Common myeloid progenitor, CD34-positive (primary cell): ENCODE measurements around the gene ARFGEF2. TPM values are rescaled to one million over a fixed set of nuclear protein-coding genes. Genes with fewer than 3 reads are reported as not detected.

Experiments used
- CTCF ChIA-PET: fragments of 350-600 bp; sonication (Branson Sonifier 250); formaldehyde crosslinking; loops from one replicate; lab custom pipeline; 2021; ENCODE audit warnings: antibody characterized with exemption; lab: Charles Lee
- POLR2A ChIA-PET: fragments of 350-600 bp; sonication (Branson Sonifier 250); formaldehyde crosslinking; loops from one replicate; lab custom pipeline; 2021; ENCODE audit warnings: antibody characterized with exemption; lab: Charles Lee
- DNase-seq, 3 donors: peaks; one replicate each; pipeline versions ENCODE4 v3.0.0 to v3.0.0-alpha.2; 2013
- H3K27ac ChIP-seq, 2 experiments: 1 replicate in 1 of 2; 2 replicates in 1 of 2; pipeline ENCODE4 v1.7.0; 2013; ENCODE audit warnings: inconsistent platforms in 2 of 2, low read length in 2 of 2, mild to moderate bottlenecking in 2 of 2, low read depth in 1 of 2, moderate library complexity in 1 of 2; ENCODE audit not compliant: severe bottlenecking in 2 of 2, insufficient read depth in 1 of 2, poor library complexity in 1 of 2
- H3K27me3 ChIP-seq, 5 experiments: replicated peaks in 2 of 5; 1 replicate in 3 of 5; 2 replicates in 2 of 5; pipeline versions ENCODE4 v1.6.1 to v1.7.0; 2013; ENCODE audit warnings: low read length in 4 of 5, mild to moderate bottlenecking in 2 of 5, moderate library complexity in 2 of 5, inconsistent platforms in 1 of 5; ENCODE audit not compliant: insufficient read depth in 5 of 5, control insufficient read depth in 4 of 5
- H3K36me3 ChIP-seq, 4 experiments: 1 replicate in 2 of 4; 2 replicates in 2 of 4; pipeline versions ENCODE4 v1.6.1 to v1.7.0; 2013; ENCODE audit warnings: low read length in 3 of 4, control low read depth in 1 of 4, mild to moderate bottlenecking in 1 of 4; ENCODE audit not compliant: control insufficient read depth in 4 of 4, insufficient read depth in 4 of 4
- H3K4me1 ChIP-seq, 4 experiments: 1 replicate in 3 of 4; 2 replicates in 1 of 4; pipeline versions ENCODE4 v1.6.1 to v1.7.1; 2013; ENCODE audit warnings: low read length in 3 of 4, mild to moderate bottlenecking in 3 of 4, control low read depth in 1 of 4, inconsistent platforms in 1 of 4, moderate library complexity in 1 of 4; ENCODE audit not compliant: control insufficient read depth in 4 of 4, insufficient read depth in 4 of 4; ENCODE audit errors: control extremely low read depth in 1 of 4
- H3K4me3 ChIP-seq, 7 experiments: 1 replicate in 4 of 7; 2 replicates in 3 of 7; pipeline versions ENCODE4 v1.5.1 to v1.7.0; 2013; ENCODE audit warnings: mild to moderate bottlenecking in 7 of 7, low read length in 6 of 7, moderate library complexity in 6 of 7, inconsistent platforms in 2 of 7, low read depth in 2 of 7, control low read depth in 1 of 7; ENCODE audit not compliant: insufficient read depth in 4 of 7, control insufficient read depth in 1 of 7; ENCODE audit errors: extremely low read depth in 1 of 7
- H3K9me3 ChIP-seq, 5 experiments: 1 replicate in 4 of 5; 2 replicates in 1 of 5; pipeline versions ENCODE4 v1.6.1 to v1.7.1; 2013; ENCODE audit warnings: low read length in 4 of 5, mild to moderate bottlenecking in 2 of 5, inconsistent platforms in 1 of 5, low read depth in 1 of 5, moderate library complexity in 1 of 5; ENCODE audit not compliant: control insufficient read depth in 4 of 5, insufficient read depth in 2 of 5; ENCODE audit errors: control extremely low read depth in 1 of 5
- WGBS: methylation state at CpG from one replicate; pipeline ENCODE4 v1.1.5; 2013; ENCODE audit not compliant: insufficient coverage; 5-methylcytosine and 5-hydroxymethylcytosine counted together
- polyA plus RNA-seq: library from polyadenylated mRNA; unstranded; fragments of 120-200 nt; gene quantifications from one replicate; pipeline ENCODE4 v1.2.1, GENCODE V29; 2013

ARFGEF2 gene
- 17.4 TPM for polyA plus RNA-seq

DNA sequence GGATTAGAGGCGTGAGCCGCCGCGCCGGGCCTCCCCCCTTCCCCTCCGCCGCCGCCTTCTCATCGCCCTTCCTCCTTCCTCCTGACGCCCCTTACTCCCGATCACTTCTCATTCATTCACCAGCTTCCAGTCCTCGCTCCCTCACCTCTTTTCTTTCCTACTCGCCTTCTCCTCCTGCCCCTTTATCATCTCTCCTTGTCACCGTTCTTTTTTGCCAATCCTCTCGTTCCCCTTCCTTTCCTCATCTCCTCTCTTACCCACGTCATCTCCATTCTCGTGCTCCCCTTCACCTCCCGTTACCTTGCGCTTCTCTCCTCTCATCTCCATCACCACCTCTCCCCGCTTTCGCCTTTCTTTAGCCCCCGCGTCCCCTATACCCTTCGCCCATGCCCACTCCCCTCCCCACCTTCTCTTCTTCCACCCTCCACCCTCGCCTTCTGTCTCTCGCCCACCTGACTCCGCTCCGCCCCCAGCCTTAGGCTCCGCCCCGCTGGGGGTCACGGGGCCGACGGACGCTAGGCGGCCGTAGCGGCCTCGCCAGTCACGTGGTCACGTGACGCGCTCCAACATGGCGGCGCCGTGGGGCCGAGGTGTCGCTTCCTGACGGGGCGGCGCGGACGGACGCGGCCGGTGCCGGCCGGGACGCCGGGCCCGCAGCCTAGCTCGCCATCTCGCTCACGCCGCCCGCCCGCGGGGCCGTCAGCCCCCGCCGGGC is at the start of gene ARFGEF2:
ARFGEF2 (plus strand) TSS at position 544 of the 715 bp plus-strand sequence. CDS start 179 bp downstream, outside the sequence.
- Histone ChIP-seq H3K36me3 (no peaks in the 10 kb centered on the region), H3K27ac (peak within 1 kb of the TSS; percentile 92 to 96), H3K27me3 (no peaks in the 10 kb centered on the region), H3K9me3 (no peaks in the 10 kb centered on the region), H3K4me3 (peak within 1 kb of the TSS; percentile 82 to 95 (median 92)), H3K4me1 (peaks cover 6 to 49% (median 33%) of the 10 kb centered on the region in 4 experiments)
- DNase-seq: peak; percentile 91
- POLR2A ChIA-PET: interaction anchor here (0.7 to 1.4 kb wide), 4 partner anchors 8 to 161 kb away, joined by 3 to 5 read pairs (median 3); no protein-coding TSS in a partner anchor
- CTCF ChIA-PET: interaction anchor here (1.2 to 2.0 kb wide), 3 partner anchors 17 to 264 kb away, joined by 4 to 8 read pairs (median 5); no protein-coding TSS in a partner anchor
- 0% methylated on average over 62 of the region's 70 CpGs for WGBS

DNA sequence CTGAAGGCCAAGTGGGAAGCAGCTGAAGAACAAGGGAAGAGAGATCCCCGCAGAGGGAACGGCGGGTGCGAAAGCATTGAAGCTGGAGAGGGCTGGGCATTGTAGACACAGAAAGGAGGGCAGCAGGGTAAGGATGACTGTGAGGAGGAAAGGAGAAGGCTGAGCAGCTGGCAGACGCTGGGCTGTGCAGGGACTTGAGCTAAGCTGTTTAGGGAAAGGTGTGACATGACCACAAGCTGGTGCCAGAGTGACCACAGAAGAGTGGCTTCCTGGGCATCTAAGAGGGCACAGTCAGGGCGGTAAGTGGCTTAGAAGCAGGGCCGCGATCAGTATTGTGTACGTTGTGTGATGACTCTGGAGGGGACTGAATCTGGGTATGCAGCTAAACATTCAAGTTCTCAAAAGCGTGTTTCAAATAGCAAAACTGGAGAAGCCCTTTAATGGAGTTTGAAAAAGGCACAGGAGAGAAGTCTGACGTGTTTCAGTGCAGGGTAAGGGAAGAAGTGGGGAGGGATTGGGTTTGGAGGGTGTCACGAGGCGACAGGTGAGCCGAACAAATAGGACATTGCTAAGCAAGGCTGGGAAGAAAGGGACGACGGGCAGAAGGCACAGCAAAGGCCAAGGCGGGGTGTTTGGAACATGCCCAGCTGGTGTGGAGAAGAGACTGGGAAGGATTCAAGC is 46.1 kb upstream of the ARFGEF2 start:
- WGBS: 81% methylated on average over 14 of the region's 17 CpGs
- no peak overlapping the region for H3K27ac ChIP-seq
- POLR2A ChIA-PET: interaction anchor here (0.6 kb wide), 3 partner anchors 25 to 232 kb away, joined by 3 to 5 read pairs (median 4); partner anchors contain the start of gene ARFGEF2

DNA sequence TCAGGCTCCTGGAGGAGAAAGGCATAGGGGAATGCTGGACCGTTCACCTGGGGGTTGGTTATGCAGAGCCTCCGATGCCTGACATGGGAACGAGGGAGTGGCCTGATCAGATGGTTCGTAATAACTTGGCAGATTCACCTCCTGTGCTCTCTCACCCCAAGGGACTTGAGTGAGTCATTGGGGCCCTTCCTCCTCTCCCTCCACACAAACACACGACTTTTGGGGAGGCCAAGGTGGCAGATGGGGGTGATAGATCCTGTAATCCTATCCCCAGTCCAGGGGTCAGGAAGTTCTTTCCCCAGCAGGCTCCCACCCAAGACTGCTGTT is 45.6 kb upstream of the ARFGEF2 start:
- no peak overlapping the region for H3K27ac ChIP-seq
- POLR2A ChIA-PET: interaction anchor here (0.6 kb wide), 2 partner anchors 26 to 46 kb away, joined by 4 to 5 read pairs; partner anchors contain the start of gene ARFGEF2
- no peak overlapping the region for H3K4me3 ChIP-seq
- no peaks in the 10 kb centered on the region for H3K27me3 ChIP-seq
- H3K4me1 ChIP-seq: peaks cover 13 to 38% (median 29%) of the 10 kb centered on the region in 4 experiments
- CTCF ChIA-PET: interaction anchor here (0.6 to 1.9 kb wide), 4 partner anchors 11 to 218 kb away, joined by 3 to 6 read pairs (median 4); no protein-coding TSS in a partner anchor
- peak in 1 of 3 donors; percentile 39 for DNase-seq
- no peaks in the 10 kb centered on the region for H3K9me3 ChIP-seq
- no peaks in the 10 kb centered on the region for H3K36me3 ChIP-seq
- WGBS: 100% methylated on average over 4 of the region's 5 CpGs

More for the DNA sequence above, 46.1 kb upstream of the ARFGEF2 start:
- Histone ChIP-seq H3K27me3 (no peaks in the 10 kb centered on the region), H3K9me3 (no peaks in the 10 kb centered on the region), H3K36me3 (no peaks in the 10 kb centered on the region), H3K4me3 (no peak overlapping the region), H3K4me1 (peaks cover 13 to 40% (median 31%) of the 10 kb centered on the region in 4 experiments)
- peak in 2 of 3 donors; percentile 60 to 75 for DNase-seq
- CTCF ChIA-PET: interaction anchor here (0.6 to 1.9 kb wide), 4 partner anchors 12 to 218 kb away, joined by 3 to 6 read pairs (median 4); no protein-coding TSS in a partner anchor

DNA sequence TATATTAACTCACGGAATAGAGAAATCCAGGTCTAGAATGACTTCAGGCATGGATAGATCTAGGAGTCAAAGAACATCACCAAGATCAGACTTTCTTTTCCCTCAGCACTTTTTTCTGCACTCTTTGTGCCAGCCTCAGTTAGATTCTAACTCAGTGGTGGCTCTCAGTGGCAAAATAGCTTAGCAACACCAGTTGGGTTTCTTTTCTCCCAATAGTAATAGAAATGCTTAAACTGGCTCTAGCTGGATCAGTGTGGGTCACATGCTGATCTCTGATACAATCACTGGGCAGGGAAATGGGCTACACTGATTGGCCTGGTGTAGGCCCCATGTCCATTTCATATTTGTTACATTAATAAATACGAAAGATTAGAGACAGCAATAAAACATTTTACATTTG is 44.2 kb upstream of the ARFGEF2 start:
- H3K4me1 ChIP-seq: peaks cover 13 to 34% (median 26%) of the 10 kb centered on the region in 4 experiments
- no CpG with 5 or more reads among the region's 2 CpGs for WGBS
- POLR2A ChIA-PET: no interaction called here

DNA sequence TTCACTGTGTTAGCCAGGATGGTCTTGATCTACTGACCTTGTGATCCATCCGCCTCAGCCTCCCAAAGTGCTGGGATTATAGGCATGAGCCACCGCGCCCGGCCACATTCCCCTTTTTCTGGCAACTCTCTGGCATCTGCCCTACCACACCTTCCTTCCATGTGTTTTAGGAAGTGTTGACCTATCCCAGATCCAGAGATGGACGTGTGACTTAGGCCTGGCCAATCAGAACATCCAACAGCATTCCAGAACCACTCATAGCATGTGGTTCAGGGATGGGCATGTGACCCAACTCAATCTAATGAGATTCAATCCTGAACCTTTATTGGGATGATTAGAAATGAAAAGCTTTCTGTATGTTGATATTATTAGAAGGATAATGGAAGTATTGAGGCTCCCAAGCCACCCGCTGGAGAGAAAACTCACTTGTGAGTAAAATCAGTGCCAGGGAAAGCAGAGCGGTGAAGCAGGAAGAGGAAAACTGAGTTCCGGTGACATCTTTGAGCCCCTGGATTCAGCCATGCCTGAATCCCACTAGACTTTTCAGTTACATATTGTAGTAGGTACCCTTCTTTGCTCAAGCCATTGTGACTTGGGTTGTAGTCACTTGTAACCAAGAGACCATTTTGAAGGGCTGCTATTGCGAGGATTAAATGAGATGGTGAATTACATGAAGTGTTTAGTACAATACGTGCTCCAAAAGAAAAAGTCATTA is 42.8 kb upstream of the ARFGEF2 start:
- Histone ChIP-seq H3K4me1 (peaks cover 7 to 26% (median 17%) of the 10 kb centered on the region in 4 experiments), H3K27ac (no peak overlapping the region), H3K36me3 (no peaks in the 10 kb centered on the region), H3K4me3 (no peak overlapping the region), H3K27me3 (no peaks in the 10 kb centered on the region), H3K9me3 (no peaks in the 10 kb centered on the region)
- POLR2A ChIA-PET: interaction anchor here (0.7 kb wide), 1 partner anchor 70 kb away, joined by 3 read pairs; no protein-coding TSS in a partner anchor
- WGBS: 94% methylated on average over 3 of the region's 10 CpGs
- CTCF ChIA-PET: interaction anchor here (1.4 kb wide), 1 partner anchor 48 kb away, joined by 3 read pairs; no protein-coding TSS in a partner anchor
- DNase-seq: no peak

More for the DNA sequence above, 44.2 kb upstream of the ARFGEF2 start:
- no peak for DNase-seq
- Histone ChIP-seq H3K9me3 (no peaks in the 10 kb centered on the region), H3K4me3 (no peak overlapping the region), H3K36me3 (no peaks in the 10 kb centered on the region), H3K27ac (no peak overlapping the region), H3K27me3 (no peaks in the 10 kb centered on the region)
- CTCF ChIA-PET: interaction anchor here (0.6 to 0.7 kb wide), 3 partner anchors 10 to 82 kb away, joined by 3 to 4 read pairs (median 3); no protein-coding TSS in a partner anchor

DNA sequence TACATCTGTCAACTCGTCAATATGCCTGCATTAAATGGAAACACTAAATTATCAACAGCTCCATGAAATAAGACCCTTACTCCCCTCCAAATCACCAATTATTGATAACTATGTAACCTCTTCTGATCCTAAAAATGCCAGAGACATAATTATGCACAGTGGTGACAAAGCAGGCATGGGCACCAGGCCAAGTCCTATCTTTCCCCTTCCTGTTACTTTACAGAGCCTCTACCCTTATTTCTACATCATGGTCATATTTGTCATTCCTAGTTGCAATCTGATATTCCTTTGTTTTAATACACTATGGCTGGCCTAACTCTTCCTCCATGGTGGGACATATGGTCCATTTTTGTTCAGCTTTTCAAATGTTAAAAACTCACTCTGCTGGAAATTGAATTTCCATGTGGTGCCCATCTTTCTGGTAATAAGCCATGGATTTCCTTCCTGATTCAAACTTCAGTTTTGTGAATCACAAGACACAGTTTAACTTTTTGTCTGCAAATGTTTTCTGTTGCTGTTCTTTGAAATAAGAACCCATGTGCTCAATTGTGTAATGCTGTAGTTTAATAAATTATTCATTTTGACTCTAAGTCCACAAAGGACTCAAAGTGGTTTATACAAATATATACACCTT is 41.8 kb upstream of the ARFGEF2 start:
- POLR2A ChIA-PET: interaction anchor here (0.6 to 0.7 kb wide), 2 partner anchors 10 to 71 kb away, joined by 3 to 5 read pairs; no protein-coding TSS in a partner anchor
- Histone ChIP-seq H3K4me1 (peaks cover 7 to 23% (median 15%) of the 10 kb centered on the region in 4 experiments), H3K27ac (no peak overlapping the region), H3K4me3 (peak overlapping the region in 1 of 7 experiments; percentile 2), H3K36me3 (no peaks in the 10 kb centered on the region), H3K27me3 (no peaks in the 10 kb centered on the region), H3K9me3 (no peaks in the 10 kb centered on the region)
- CTCF ChIA-PET: interaction anchor here (1.4 to 1.6 kb wide), 2 partner anchors 11 to 49 kb away, joined by 3 to 4 read pairs; no protein-coding TSS in a partner anchor
- peak in 2 of 3 donors; percentile 36 to 46 for DNase-seq
- 88% methylated on average over 1 of the region's 1 CpG for WGBS
